ENCODE data around the gene MRPS2. TPM values are rescaled to one million over a fixed set of nuclear protein-coding genes. Genes with fewer than 3 reads are reported as not detected.

MRPS2 gene
- polyA plus RNA-seq, 1 donor (not counting 4 experiments of a cell fraction or from before 2014, with no cell fraction given), result 44.7 TPM

GRCh38 chr9:135519179-135519971 lies 18.9 kb downstream of the MRPS2 start:
- dilution Hi-C loops (cut with MboI; ENCODE audit: extremely low pct_ligation_motif_present, low sequenced_read_pairs), result no loop called here
- H3K27ac ChIP-seq (ENCODE audit: control insufficient read depth, insufficient read depth, low read length), result no peak overlapping the region
- H3K9ac ChIP-seq (ENCODE audit: control insufficient read depth, extremely low read depth, insufficient read depth, low read length), result no peak overlapping the region
- TF ChIP-seq EZH2 (IDR thresholded peaks at IDR 0.05; ENCODE audit: low read length), result no peak
- TF ChIP-seq, protein P1, sequence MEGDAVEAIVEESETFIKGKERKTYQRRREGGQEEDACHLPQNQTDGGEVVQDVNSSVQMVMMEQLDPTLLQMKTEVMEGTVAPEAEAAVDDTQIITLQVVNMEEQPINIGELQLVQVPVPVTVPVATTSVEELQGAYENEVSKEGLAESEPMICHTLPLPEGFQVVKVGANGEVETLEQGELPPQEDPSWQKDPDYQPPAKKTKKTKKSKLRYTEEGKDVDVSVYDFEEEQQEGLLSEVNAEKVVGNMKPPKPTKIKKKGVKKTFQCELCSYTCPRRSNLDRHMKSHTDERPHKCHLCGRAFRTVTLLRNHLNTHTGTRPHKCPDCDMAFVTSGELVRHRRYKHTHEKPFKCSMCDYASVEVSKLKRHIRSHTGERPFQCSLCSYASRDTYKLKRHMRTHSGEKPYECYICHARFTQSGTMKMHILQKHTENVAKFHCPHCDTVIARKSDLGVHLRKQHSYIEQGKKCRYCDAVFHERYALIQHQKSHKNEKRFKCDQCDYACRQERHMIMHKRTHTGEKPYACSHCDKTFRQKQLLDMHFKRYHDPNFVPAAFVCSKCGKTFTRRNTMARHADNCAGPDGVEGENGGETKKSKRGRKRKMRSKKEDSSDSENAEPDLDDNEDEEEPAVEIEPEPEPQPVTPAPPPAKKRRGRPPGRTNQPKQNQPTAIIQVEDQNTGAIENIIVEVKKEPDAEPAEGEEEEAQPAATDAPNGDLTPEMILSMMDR (optimal IDR thresholded peaks at IDR 0.05 in 1 of 3, IDR thresholded peaks at IDR 0.05 in 1 of 3, conservative IDR thresholded peaks at IDR 0.05 in 1 of 3; ENCODE audit: extremely low read depth in 1 of 3, insufficient read depth in 2 of 3, low read length in 3 of 3), result no peak
- H3K9me1 ChIP-seq (ENCODE audit: control insufficient read depth, extremely low read depth, insufficient read depth, low read length), result no peaks in the 10 kb centered on the region
- H3K9me3 ChIP-seq (ENCODE audit: control insufficient read depth, low read depth, low read length), result no peaks in the 10 kb centered on the region
- FAIRE-seq (no peak), DNase-seq (ENCODE audit: low read depth, low spot score) (no peak)
- no peak overlapping the region for H2AFZ ChIP-seq (ENCODE audit: control insufficient read depth, low read length)
- no peak overlapping the region for H3K4me2 ChIP-seq (ENCODE audit: control insufficient read depth, extremely low read depth, insufficient read depth, low read depth, low read length)
- no peaks in the 10 kb centered on the region for H3K36me3 ChIP-seq (ENCODE audit: control insufficient read depth in 2 of 2, extremely low read depth in 1 of 2, insufficient read depth in 2 of 2, low read length in 2 of 2)
- peaks cover 2% of the 10 kb centered on the region for H3K4me1 ChIP-seq (ENCODE audit: control insufficient read depth, extremely low read depth, insufficient read depth, low read length)
- H3K79me2 ChIP-seq (ENCODE audit: control insufficient read depth, insufficient read depth, low read length), result no peaks in the 10 kb centered on the region
- H4K20me1 ChIP-seq (ENCODE audit: control insufficient read depth, extremely low read depth, insufficient read depth, low read length), result no peaks in the 10 kb centered on the region
- H3K4me3 ChIP-seq (ENCODE audit: control insufficient read depth in 2 of 3, extremely low read depth in 1 of 3, insufficient read depth in 2 of 3, low read depth in 1 of 3, low read length in 3 of 3), result no peak overlapping the region
- H3K27me3 ChIP-seq (ENCODE audit: control insufficient read depth, extremely low read depth, insufficient read depth, low read length), result peaks cover 4% of the 10 kb centered on the region

- FAIRE-seq, result no peak
- Histone ChIP-seq H3K9me1 (ENCODE audit: control insufficient read depth, extremely low read depth, insufficient read depth, low read length) (no peaks in the 10 kb centered on the region), H3K4me3 (ENCODE audit: control insufficient read depth in 2 of 3, extremely low read depth in 1 of 3, insufficient read depth in 2 of 3, low read depth in 1 of 3, low read length in 3 of 3) (no peak within 1 kb of the TSS), H3K79me2 (ENCODE audit: control insufficient read depth, insufficient read depth, low read length) (no peaks in the 10 kb centered on the region), H3K27ac (ENCODE audit: control insufficient read depth, insufficient read depth, low read length) (no peak within 1 kb of the TSS), H3K9ac (ENCODE audit: control insufficient read depth, extremely low read depth, insufficient read depth, low read length) (no peak within 1 kb of the TSS), H3K27me3 (ENCODE audit: control insufficient read depth, extremely low read depth, insufficient read depth, low read length) (peaks cover 4% of the 10 kb centered on the region), H2AFZ (ENCODE audit: control insufficient read depth, low read length) (no peak within 1 kb of the TSS), H4K20me1 (ENCODE audit: control insufficient read depth, extremely low read depth, insufficient read depth, low read length) (no peaks in the 10 kb centered on the region), H3K36me3 (ENCODE audit: control insufficient read depth in 2 of 2, extremely low read depth in 1 of 2, insufficient read depth in 2 of 2, low read length in 2 of 2) (no peaks in the 10 kb centered on the region), H3K9me3 (ENCODE audit: control insufficient read depth, low read depth, low read length) (no peaks in the 10 kb centered on the region), H3K4me2 (ENCODE audit: control insufficient read depth, extremely low read depth, insufficient read depth, low read depth, low read length) (no peak within 1 kb of the TSS), H3K4me1 (ENCODE audit: control insufficient read depth, extremely low read depth, insufficient read depth, low read length) (peaks cover 2% of the 10 kb centered on the region)
- no peak for TF ChIP-seq EZH2 (IDR thresholded peaks at IDR 0.05; ENCODE audit: low read length)
- TF ChIP-seq, protein P1 (optimal IDR thresholded peaks at IDR 0.05 in 1 of 3, IDR thresholded peaks at IDR 0.05 in 1 of 3, conservative IDR thresholded peaks at IDR 0.05 in 1 of 3; ENCODE audit: extremely low read depth in 1 of 3, insufficient read depth in 2 of 3, low read length in 3 of 3), result no peak
- no peak for DNase-seq (ENCODE audit: low read depth, low spot score)
- dilution Hi-C loops (cut with MboI; ENCODE audit: extremely low pct_ligation_motif_present, low sequenced_read_pairs), result no loop called here
Observed at GRCh38 chr9:135520916-135521607, 20.6 kb downstream of the MRPS2 start, which contains the start of gene LCN1. LCN1 (plus strand) TSS chr9:135521440; CDS start chr9:135521498, 58 bp downstream.

All from keratinocyte (primary cell).